ENCODE results near the gene HOXC6. TPM values are rescaled to one million over a fixed set of nuclear protein-coding genes. Genes with fewer than 3 reads are reported as not detected.

The HOXC6 gene
- total RNA-seq, 1 experiment from 2014 or later: not detected

DNA sequence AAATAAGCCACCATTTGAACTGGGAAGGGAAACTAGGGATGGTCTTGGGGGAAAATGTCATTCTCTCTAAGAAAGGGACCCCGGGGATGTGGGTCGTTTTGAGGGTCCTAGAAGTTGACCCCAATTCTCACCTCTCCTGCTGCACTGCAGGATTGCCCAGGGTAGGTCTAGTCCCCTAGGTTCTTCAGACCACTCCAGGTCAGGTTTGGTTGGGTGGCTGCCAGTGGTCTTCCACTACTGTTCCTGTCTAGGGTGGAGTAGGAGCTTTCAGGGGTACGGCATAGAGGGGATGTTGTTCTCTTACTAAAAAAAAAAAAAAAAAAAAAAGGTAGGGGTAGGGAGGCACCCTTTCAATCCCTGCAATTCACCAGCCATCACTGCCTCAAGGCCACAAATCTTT is 12.2 kb upstream of the HOXC6 start:
- Mint-ChIP-seq H3K9me3 (no peaks in the 10 kb centered on the region), H3K36me3 (no peaks in the 10 kb centered on the region), H3K4me1 (peaks cover 25% of the 10 kb centered on the region), H3K27me3 (ENCODE audit: low read depth) (peaks cover 99% of the 10 kb centered on the region), H3K27ac (no peak overlapping the region), H3K4me3 (no peak overlapping the region)
- ATAC-seq (no peak), DNase-seq (ENCODE audit: low spot score) (no peak)
- CTCF ChIA-PET: interaction anchor here (0.7 to 2.6 kb wide), 4 partner anchors 16 to 1767 kb away, joined by 3 to 25 read pairs (median 14); no protein-coding TSS in a partner anchor
- TF ChIP-seq ETV6 (CRISPR knock-in tag; IDR thresholded peaks at IDR 0.05) (no peak), CBFB (CRISPR knock-in tag; IDR thresholded peaks at IDR 0.05; ENCODE audit: low read depth) (no peak)
- TF ChIP-seq, protein P1, sequence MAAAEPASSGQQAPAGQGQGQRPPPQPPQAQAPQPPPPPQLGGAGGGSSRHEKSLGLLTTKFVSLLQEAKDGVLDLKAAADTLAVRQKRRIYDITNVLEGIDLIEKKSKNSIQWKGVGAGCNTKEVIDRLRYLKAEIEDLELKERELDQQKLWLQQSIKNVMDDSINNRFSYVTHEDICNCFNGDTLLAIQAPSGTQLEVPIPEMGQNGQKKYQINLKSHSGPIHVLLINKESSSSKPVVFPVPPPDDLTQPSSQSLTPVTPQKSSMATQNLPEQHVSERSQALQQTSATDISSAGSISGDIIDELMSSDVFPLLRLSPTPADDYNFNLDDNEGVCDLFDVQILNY (CRISPR knock-in tag; IDR thresholded peaks at IDR 0.05): no peak
- TF ChIP-seq, protein P2, sequence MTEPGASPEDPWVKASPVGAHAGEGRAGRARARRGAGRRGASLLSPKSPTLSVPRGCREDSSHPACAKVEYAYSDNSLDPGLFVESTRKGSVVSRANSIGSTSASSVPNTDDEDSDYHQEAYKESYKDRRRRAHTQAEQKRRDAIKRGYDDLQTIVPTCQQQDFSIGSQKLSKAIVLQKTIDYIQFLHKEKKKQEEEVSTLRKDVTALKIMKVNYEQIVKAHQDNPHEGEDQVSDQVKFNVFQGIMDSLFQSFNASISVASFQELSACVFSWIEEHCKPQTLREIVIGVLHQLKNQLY (CRISPR knock-in tag; IDR thresholded peaks at IDR 0.05): no peak
- POLR2A ChIA-PET: no interaction called here

DNA sequence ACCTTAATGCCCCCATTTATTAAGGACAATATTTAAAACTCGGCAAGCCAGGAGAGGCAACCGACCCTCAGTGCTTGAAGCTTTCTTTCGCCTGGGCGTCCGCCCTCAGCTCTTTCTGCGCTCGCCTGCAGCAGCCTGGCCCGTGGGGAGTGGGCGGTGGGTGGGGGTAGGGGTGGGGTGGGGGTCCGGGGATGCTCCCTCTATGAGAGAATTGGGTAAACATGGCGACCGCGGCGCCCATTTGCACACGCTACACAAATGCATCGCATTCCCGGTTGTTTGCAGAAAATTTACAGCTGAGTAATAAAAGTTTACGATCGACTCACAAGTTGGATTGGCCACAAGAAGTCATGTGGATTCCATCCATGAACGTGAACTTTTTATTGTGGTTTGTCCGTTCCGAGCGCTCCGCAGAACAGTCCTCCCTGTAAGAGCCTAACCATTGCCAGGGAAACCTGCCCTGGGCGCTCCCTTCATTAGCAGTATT is 11.7 kb upstream of the HOXC6 start:
- Mint-ChIP-seq H3K4me3 (no peak overlapping the region), H3K27me3 (ENCODE audit: low read depth) (peaks cover 99% of the 10 kb centered on the region), H3K4me1 (peaks cover 25% of the 10 kb centered on the region), H3K9me3 (no peaks in the 10 kb centered on the region), H3K36me3 (no peaks in the 10 kb centered on the region; the same call in 1 of the 2 replicates), H3K27ac (no peak overlapping the region)
- ChIA-PET CTCF (interaction anchor here (0.7 to 2.6 kb wide), 12 partner anchors 9 to 1767 kb away, joined by 3 to 40 read pairs (median 6); partner anchors contain the start of genes HOXC10, HOXC8 and HOXC9), POLR2A (no interaction called here)
- no peak for DNase-seq (ENCODE audit: low spot score)
- ATAC-seq: no peak
- no peak for TF ChIP-seq ZNF263 (CRISPR knock-in tag; IDR thresholded peaks at IDR 0.05; ENCODE audit: low read depth)
- TF ChIP-seq, protein P3, sequence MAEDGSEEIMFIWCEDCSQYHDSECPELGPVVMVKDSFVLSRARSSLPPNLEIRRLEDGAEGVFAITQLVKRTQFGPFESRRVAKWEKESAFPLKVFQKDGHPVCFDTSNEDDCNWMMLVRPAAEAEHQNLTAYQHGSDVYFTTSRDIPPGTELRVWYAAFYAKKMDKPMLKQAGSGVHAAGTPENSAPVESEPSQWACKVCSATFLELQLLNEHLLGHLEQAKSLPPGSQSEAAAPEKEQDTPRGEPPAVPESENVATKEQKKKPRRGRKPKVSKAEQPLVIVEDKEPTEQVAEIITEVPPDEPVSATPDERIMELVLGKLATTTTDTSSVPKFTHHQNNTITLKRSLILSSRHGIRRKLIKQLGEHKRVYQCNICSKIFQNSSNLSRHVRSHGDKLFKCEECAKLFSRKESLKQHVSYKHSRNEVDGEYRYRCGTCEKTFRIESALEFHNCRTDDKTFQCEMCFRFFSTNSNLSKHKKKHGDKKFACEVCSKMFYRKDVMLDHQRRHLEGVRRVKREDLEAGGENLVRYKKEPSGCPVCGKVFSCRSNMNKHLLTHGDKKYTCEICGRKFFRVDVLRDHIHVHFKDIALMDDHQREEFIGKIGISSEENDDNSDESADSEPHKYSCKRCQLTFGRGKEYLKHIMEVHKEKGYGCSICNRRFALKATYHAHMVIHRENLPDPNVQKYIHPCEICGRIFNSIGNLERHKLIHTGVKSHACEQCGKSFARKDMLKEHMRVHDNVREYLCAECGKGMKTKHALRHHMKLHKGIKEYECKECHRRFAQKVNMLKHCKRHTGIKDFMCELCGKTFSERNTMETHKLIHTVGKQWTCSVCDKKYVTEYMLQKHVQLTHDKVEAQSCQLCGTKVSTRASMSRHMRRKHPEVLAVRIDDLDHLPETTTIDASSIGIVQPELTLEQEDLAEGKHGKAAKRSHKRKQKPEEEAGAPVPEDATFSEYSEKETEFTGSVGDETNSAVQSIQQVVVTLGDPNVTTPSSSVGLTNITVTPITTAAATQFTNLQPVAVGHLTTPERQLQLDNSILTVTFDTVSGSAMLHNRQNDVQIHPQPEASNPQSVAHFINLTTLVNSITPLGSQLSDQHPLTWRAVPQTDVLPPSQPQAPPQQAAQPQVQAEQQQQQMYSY (CRISPR knock-in tag; IDR thresholded peaks at IDR 0.05): no peak
- TF ChIP-seq, protein P4, sequence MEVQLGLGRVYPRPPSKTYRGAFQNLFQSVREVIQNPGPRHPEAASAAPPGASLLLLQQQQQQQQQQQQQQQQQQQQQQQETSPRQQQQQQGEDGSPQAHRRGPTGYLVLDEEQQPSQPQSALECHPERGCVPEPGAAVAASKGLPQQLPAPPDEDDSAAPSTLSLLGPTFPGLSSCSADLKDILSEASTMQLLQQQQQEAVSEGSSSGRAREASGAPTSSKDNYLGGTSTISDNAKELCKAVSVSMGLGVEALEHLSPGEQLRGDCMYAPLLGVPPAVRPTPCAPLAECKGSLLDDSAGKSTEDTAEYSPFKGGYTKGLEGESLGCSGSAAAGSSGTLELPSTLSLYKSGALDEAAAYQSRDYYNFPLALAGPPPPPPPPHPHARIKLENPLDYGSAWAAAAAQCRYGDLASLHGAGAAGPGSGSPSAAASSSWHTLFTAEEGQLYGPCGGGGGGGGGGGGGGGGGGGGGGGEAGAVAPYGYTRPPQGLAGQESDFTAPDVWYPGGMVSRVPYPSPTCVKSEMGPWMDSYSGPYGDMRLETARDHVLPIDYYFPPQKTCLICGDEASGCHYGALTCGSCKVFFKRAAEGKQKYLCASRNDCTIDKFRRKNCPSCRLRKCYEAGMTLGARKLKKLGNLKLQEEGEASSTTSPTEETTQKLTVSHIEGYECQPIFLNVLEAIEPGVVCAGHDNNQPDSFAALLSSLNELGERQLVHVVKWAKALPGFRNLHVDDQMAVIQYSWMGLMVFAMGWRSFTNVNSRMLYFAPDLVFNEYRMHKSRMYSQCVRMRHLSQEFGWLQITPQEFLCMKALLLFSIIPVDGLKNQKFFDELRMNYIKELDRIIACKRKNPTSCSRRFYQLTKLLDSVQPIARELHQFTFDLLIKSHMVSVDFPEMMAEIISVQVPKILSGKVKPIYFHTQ (CRISPR knock-in tag; IDR thresholded peaks at IDR 0.05): no peak
- TF ChIP-seq, protein P2 (CRISPR knock-in tag; IDR thresholded peaks at IDR 0.05): no peak
- no peak for TF ChIP-seq RORB (CRISPR knock-in tag; IDR thresholded peaks at IDR 0.05)
- TF ChIP-seq ZNF232 (CRISPR knock-in tag; IDR thresholded peaks at IDR 0.05): no peak
- TF ChIP-seq, protein P5, sequence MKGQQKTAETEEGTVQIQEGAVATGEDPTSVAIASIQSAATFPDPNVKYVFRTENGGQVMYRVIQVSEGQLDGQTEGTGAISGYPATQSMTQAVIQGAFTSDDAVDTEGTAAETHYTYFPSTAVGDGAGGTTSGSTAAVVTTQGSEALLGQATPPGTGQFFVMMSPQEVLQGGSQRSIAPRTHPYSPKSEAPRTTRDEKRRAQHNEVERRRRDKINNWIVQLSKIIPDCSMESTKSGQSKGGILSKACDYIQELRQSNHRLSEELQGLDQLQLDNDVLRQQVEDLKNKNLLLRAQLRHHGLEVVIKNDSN (CRISPR knock-in tag; IDR thresholded peaks at IDR 0.05): no peak
- TF ChIP-seq, protein P6, sequence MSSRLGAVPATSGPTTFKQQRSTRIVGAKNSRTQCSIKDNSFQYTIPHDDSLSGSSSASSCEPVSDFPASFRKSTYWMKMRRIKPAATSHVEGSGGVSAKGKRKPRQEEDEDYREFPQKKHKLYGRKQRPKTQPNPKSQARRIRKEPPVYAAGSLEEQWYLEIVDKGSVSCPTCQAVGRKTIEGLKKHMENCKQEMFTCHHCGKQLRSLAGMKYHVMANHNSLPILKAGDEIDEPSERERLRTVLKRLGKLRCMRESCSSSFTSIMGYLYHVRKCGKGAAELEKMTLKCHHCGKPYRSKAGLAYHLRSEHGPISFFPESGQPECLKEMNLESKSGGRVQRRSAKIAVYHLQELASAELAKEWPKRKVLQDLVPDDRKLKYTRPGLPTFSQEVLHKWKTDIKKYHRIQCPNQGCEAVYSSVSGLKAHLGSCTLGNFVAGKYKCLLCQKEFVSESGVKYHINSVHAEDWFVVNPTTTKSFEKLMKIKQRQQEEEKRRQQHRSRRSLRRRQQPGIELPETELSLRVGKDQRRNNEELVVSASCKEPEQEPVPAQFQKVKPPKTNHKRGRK (CRISPR knock-in tag; IDR thresholded peaks at IDR 0.05; ENCODE audit: borderline replicate concordance): no peak
- no peak for TF ChIP-seq JAZF1 (CRISPR knock-in tag; IDR thresholded peaks at IDR 0.05)
- TF ChIP-seq, protein P1 (CRISPR knock-in tag; IDR thresholded peaks at IDR 0.05): no peak
- TF ChIP-seq, protein P7, sequence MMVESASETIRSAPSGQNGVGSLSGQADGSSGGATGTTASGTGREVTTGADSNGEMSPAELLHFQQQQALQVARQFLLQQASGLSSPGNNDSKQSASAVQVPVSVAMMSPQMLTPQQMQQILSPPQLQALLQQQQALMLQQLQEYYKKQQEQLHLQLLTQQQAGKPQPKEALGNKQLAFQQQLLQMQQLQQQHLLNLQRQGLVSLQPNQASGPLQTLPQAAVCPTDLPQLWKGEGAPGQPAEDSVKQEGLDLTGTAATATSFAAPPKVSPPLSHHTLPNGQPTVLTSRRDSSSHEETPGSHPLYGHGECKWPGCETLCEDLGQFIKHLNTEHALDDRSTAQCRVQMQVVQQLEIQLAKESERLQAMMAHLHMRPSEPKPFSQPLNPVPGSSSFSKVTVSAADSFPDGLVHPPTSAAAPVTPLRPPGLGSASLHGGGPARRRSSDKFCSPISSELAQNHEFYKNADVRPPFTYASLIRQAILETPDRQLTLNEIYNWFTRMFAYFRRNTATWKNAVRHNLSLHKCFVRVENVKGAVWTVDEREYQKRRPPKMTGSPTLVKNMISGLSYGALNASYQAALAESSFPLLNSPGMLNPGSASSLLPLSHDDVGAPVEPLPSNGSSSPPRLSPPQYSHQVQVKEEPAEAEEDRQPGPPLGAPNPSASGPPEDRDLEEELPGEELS (CRISPR knock-in tag; IDR thresholded peaks at IDR 0.05): no peak
- no peak for TF ChIP-seq ELF4 (CRISPR knock-in tag; IDR thresholded peaks at IDR 0.05; ENCODE audit: low read depth)

Data from WTC11 (cell line).